DND-41 (cell line): ENCODE results near the gene UAP1L1.
A peak's percentile ranks its signal among the peaks of the same experiment; 100 is the strongest.

Source experiments
- ATAC-seq: fragments of 200-7000 bp; cut with Tn5 transposase; 3 replicates; pipeline ENCODE4 v1.9.1; 2021; ENCODE audit warnings: low read depth; ENCODE audit not compliant: insufficient read depth
- DNase-seq: peaks from one replicate; pipeline ENCODE4 v3.0.0-alpha.2; 2020
- H2AFZ ChIP-seq: 2 replicates; pipeline ENCODE4 v1.6.0; 2012; ENCODE audit warnings: low read depth, low read length
- H3K27ac ChIP-seq: 2 replicates; pipeline ENCODE4 v1.5.1; 2012; ENCODE audit warnings: low read length, inconsistent platforms
- H3K27me3 ChIP-seq: fragments of 200-600 bp; sonication (generic); 2 replicates; pipeline ENCODE4 v1.6.0; 2012; ENCODE audit warnings: low read length, mild to moderate bottlenecking, inconsistent platforms; ENCODE audit not compliant: insufficient read depth, poor library complexity
- H3K36me3 ChIP-seq: 2 replicates; pipeline ENCODE4 v1.5.1; 2012; ENCODE audit warnings: low read length, inconsistent platforms; ENCODE audit not compliant: insufficient read depth
- H3K4me1 ChIP-seq: 2 replicates; pipeline ENCODE4 v1.5.1; 2012; ENCODE audit warnings: mild to moderate bottlenecking, low read length; ENCODE audit not compliant: insufficient read depth
- H3K4me2 ChIP-seq: 2 replicates; pipeline ENCODE4 v1.6.0; 2012; ENCODE audit warnings: mild to moderate bottlenecking, moderate library complexity, low read length, inconsistent platforms; ENCODE audit not compliant: insufficient read depth
- H3K4me3 ChIP-seq, 2 experiments: fragments of 200-600 bp in 1 of 2; shearing (Covaris generic) in 1 of 2; 2 replicates each; pipeline ENCODE4 v1.5.1; 2012 to 2016; ENCODE audit warnings: inconsistent platforms in 2 of 2, low read length in 2 of 2, mild to moderate bottlenecking in 2 of 2, low read depth in 1 of 2, moderate library complexity in 1 of 2
- H3K79me2 ChIP-seq: 2 replicates; pipeline ENCODE4 v1.6.0; 2012; ENCODE audit warnings: low read length, inconsistent platforms; ENCODE audit not compliant: insufficient read depth
- H3K9ac ChIP-seq: 2 replicates; pipeline ENCODE4 v1.6.0; 2012; ENCODE audit warnings: low read depth, mild to moderate bottlenecking, inconsistent platforms, low read length, moderate library complexity
- H3K9me3 ChIP-seq: 2 replicates; pipeline ENCODE4 v1.5.1; 2012; ENCODE audit warnings: low read length, moderate library complexity, mild to moderate bottlenecking, inconsistent platforms; ENCODE audit not compliant: insufficient read depth, severe bottlenecking
- H4K20me1 ChIP-seq: 2 replicates; pipeline ENCODE4 v1.6.0; 2012; ENCODE audit warnings: low read length; ENCODE audit not compliant: insufficient read depth
- CTCF ChIP-seq: IDR thresholded peaks from 2 replicates; pipeline ENCODE4 v1.5.1; 2012; ENCODE audit warnings: borderline replicate concordance, low read length, moderate library complexity, mild to moderate bottlenecking; ENCODE audit not compliant: poor library complexity, severe bottlenecking; ENCODE audit errors: extremely low read depth
- EZH2 ChIP-seq: IDR thresholded peaks from 3 replicates; pipeline ENCODE4 v1.6.1; 2012; ENCODE audit warnings: borderline replicate concordance, low read depth, mild to moderate bottlenecking, moderate library complexity, low read length, inconsistent platforms; ENCODE audit not compliant: severe bottlenecking

Gene UAP1L1

GRCh38 chr9:137115394-137116026 lies 38.2 kb downstream of the UAP1L1 start:
- H2AFZ ChIP-seq = peak overlapping the region; percentile 88
- DNase-seq (no peak), ATAC-seq (no peak)
- peak overlapping the region in 1 of 2 experiments; percentile 66; a peak in 2 of 4 replicates for H3K4me3 ChIP-seq
- H4K20me1 ChIP-seq = 0 out of 2 replicates have a peak, but pooled peaks cover 3% of the 10 kb centered on the region
- 0 out of 2 replicates have a peak overlapping the region, but pooled peaks have one; percentile 69 for H3K27ac ChIP-seq
- no peaks in the 10 kb centered on the region for H3K27me3 ChIP-seq
- peak overlapping the region; percentile 94 for H3K4me2 ChIP-seq
- no peaks in the 10 kb centered on the region for H3K9me3 ChIP-seq
- H3K4me1 ChIP-seq = peaks cover 26% of the 10 kb centered on the region
- H3K9ac ChIP-seq = peak overlapping the region; percentile 78
- TF ChIP-seq EZH2 (no peak), CTCF (no peak)
- peaks cover 17% of the 10 kb centered on the region for H3K79me2 ChIP-seq
- H3K36me3 ChIP-seq = peaks cover 26% of the 10 kb centered on the region

- no peaks in the 10 kb centered on the region for H3K27me3 ChIP-seq
Measured at GRCh38 chr9:137116027-137116507, 38.8 kb downstream of the UAP1L1 start.

GRCh38 chr9:137116728-137117127 lies 39.4 kb downstream of the UAP1L1 start:
- Histone ChIP-seq H2AFZ (no peak overlapping the region), H3K9ac (no peak overlapping the region), H4K20me1 (0 out of 2 replicates have a peak, but pooled peaks cover 3% of the 10 kb centered on the region), H3K27me3 (no peaks in the 10 kb centered on the region), H3K4me2 (no peak overlapping the region), H3K9me3 (no peaks in the 10 kb centered on the region), H3K79me2 (peaks cover 17% of the 10 kb centered on the region), H3K4me1 (peaks cover 28% of the 10 kb centered on the region), H3K36me3 (peaks cover 17% of the 10 kb centered on the region), H3K27ac (no peak overlapping the region), H3K4me3 (no peak overlapping the region)
- no peak for TF ChIP-seq CTCF
- no peak for TF ChIP-seq EZH2
- no peak for ATAC-seq
- DNase-seq = no peak

More at GRCh38 chr9:137116027-137116507, 38.8 kb downstream of the UAP1L1 start:
- no peak for TF ChIP-seq EZH2
- no peak for TF ChIP-seq CTCF
- Histone ChIP-seq H3K9me3 (no peaks in the 10 kb centered on the region), H4K20me1 (0 out of 2 replicates have a peak, but pooled peaks cover 3% of the 10 kb centered on the region), H3K4me1 (peaks cover 26% of the 10 kb centered on the region), H3K4me3 (no peak overlapping the region), H3K9ac (no peak overlapping the region), H3K36me3 (peaks cover 21% of the 10 kb centered on the region), H3K79me2 (peaks cover 17% of the 10 kb centered on the region), H3K27ac (no peak overlapping the region), H2AFZ (no peak overlapping the region), H3K4me2 (no peak overlapping the region)
- no peak for ATAC-seq
- DNase-seq = no peak
